MM.1S (cell line): ENCODE data around the gene TCF12.

Experiments
- DNase-seq: peaks from one replicate; pipeline ENCODE4 v3.0.0-alpha.2; 2015
- H2AFZ ChIP-seq: fragments of 300-600 bp; sonication (generic); 2 replicates; pipeline ENCODE4 v1.6.0; 2016; ENCODE audit warnings: antibody characterized with exemption, low read length
- H3F3A ChIP-seq: fragments of 300-600 bp; sonication (generic); 2 replicates; pipeline ENCODE4 v1.6.1; 2016; ENCODE audit warnings: mild to moderate bottlenecking, antibody characterized with exemption, low read length, moderate library complexity, mixed read lengths; ENCODE audit not compliant: insufficient read depth
- H3K27ac ChIP-seq: fragments of 300-600 bp; sonication (generic); 2 replicates; pipeline ENCODE4 v1.5.1; 2016; ENCODE audit warnings: mild to moderate bottlenecking, low read length
- H3K27me3 ChIP-seq: fragments of 300-600 bp; sonication (generic); replicated peaks from 2 replicates; pipeline ENCODE4 v1.6.0; 2016; ENCODE audit warnings: low read length; ENCODE audit not compliant: insufficient read depth
- H3K36me3 ChIP-seq: fragments of 300-600 bp; sonication (generic); replicated peaks from 2 replicates; pipeline ENCODE4 v1.6.1; 2016; ENCODE audit warnings: mild to moderate bottlenecking, low read length, mixed read lengths; ENCODE audit not compliant: insufficient read depth
- H3K4me1 ChIP-seq: fragments of 300-600 bp; sonication (generic); 2 replicates; pipeline ENCODE4 v1.6.1; 2016; ENCODE audit warnings: low read length, mixed read lengths
- H3K4me2 ChIP-seq: fragments of 300-600 bp; sonication (generic); 2 replicates; pipeline ENCODE4 v1.6.0; 2016; ENCODE audit warnings: low read depth, low read length
- H3K4me3 ChIP-seq: fragments of 300-600 bp; sonication (generic); 2 replicates; pipeline ENCODE4 v1.5.1; 2016; ENCODE audit warnings: low read length, mixed read lengths
- H3K79me2 ChIP-seq: fragments of 300-600 bp; sonication (generic); 2 replicates; pipeline ENCODE4 v1.6.1; 2016; ENCODE audit warnings: mixed run types, low read length, mixed read lengths
- H3K9ac ChIP-seq: fragments of 300-600 bp; sonication (generic); 2 replicates; pipeline ENCODE4 v1.6.1; 2016; ENCODE audit warnings: low read length, mixed read lengths
- H3K9me2 ChIP-seq: fragments of 300-600 bp; sonication (generic); replicated peaks from 2 replicates; pipeline ENCODE4 v1.6.1; 2016; ENCODE audit warnings: mild to moderate bottlenecking, low read length, mixed read lengths; ENCODE audit not compliant: insufficient read depth
- H3K9me3 ChIP-seq: fragments of 300-600 bp; sonication (generic); replicated peaks from 2 replicates; pipeline ENCODE4 v1.6.1; 2016; ENCODE audit warnings: mild to moderate bottlenecking, low read length, mixed read lengths; ENCODE audit not compliant: insufficient read depth
- H4K20me1 ChIP-seq: fragments of 300-600 bp; sonication (generic); 2 replicates; pipeline ENCODE4 v1.6.1; 2016; ENCODE audit warnings: mild to moderate bottlenecking, low read length, moderate library complexity, mixed read lengths; ENCODE audit not compliant: insufficient read depth
- EZH2 ChIP-seq: fragments of 300-600 bp; sonication (generic); optimal IDR thresholded peaks from 2 replicates; pipeline ENCODE3; 2017; ENCODE audit warnings: low read depth, mild to moderate bottlenecking, antibody characterized with exemption, low read length, mixed read lengths
- EZH2phosphoT487 ChIP-seq: fragments of 300-600 bp; sonication (generic); IDR thresholded peaks from 2 replicates; pipeline ENCODE4 v1.6.1; 2018; ENCODE audit warnings: antibody characterized with exemption, low read length
- TF ChIP-seq, protein P1 (sequence below): fragments of 300-600 bp; sonication (generic); IDR thresholded peaks from 2 replicates; pipeline ENCODE4 v1.5.1; 2016; ENCODE audit warnings: antibody characterized with exemption, low read length, mixed read lengths

TCF12 gene

DNA sequence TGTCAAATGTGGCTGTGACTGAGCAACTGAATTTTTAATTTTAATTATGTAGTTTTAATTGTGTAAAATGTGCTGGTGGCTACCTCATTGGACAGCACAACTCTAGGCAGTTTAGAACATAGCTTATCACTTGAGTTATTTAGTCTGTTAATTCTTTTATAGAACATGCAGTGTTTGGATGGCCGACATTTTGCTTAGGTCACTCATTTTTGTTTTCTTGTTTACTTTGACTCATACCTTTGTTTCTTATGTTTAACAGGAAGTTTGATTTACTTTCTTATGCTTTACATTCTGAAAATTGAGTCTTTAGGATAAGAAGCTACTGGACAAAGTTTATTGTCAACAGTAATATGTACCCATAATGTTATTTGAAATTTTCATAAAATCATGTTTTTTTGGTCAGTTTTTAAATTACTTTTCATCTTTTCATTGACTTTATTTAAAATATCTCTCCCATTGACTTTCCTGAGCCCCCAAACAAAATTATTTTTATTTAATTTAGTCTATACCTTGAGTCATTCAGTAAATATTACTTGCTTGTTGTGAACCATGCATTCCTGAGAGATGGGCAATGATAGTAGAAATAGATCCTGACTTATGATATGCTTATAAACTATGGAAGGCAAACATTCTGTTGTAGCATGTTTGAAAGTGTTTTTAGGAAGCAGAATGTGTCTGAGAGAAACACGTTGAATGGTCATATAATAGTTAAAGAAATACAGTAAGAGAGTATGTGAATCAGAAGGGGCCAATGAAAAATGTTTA, 60.6 kb downstream of the TCF12 start:
- Histone ChIP-seq H3K9me3 (no peaks in the 10 kb centered on the region), H3K4me3 (no peak overlapping the region), H2AFZ (no peak overlapping the region), H4K20me1 (no peaks in the 10 kb centered on the region), H3K27ac (no peak overlapping the region), H3K36me3 (no peaks in the 10 kb centered on the region), H3K9ac (no peak overlapping the region), H3K27me3 (no peaks in the 10 kb centered on the region), H3F3A (no peaks in the 10 kb centered on the region), H3K9me2 (no peaks in the 10 kb centered on the region), H3K4me2 (no peak overlapping the region), H3K4me1 (no peaks in the 10 kb centered on the region), H3K79me2 (peaks cover 15% of the 10 kb centered on the region; the same call in 1 of the 2 replicates)
- TF ChIP-seq EZH2 = no peak
- no peak for DNase-seq

DNA sequence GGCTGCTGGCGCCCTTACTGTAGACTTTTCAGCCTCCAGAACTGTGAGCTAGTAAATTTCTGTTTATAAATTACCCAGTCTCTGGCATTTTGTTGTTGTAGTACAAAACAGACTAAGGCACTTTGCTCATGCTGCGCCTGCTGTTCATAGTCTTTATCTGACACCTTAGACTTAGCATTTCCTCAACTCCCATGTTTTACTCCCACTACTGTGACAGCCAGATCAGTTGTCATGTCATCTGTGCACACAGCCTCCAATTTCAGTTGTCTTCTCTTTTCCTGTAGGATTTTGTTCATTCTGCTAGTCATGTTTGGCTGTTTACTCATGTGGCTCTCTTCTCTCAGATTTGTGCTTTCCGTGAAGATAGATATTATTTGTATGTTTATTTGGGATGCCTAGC, 62.0 kb downstream of the TCF12 start:
- no peaks in the 10 kb centered on the region for H3K9me3 ChIP-seq
- no peaks in the 10 kb centered on the region for H3F3A ChIP-seq
- H4K20me1 ChIP-seq = no peaks in the 10 kb centered on the region
- H3K79me2 ChIP-seq = peaks cover 16% of the 10 kb centered on the region; the same call in 1 of the 2 replicates
- no peak for TF ChIP-seq EZH2phosphoT487
- TF ChIP-seq, protein P1, sequence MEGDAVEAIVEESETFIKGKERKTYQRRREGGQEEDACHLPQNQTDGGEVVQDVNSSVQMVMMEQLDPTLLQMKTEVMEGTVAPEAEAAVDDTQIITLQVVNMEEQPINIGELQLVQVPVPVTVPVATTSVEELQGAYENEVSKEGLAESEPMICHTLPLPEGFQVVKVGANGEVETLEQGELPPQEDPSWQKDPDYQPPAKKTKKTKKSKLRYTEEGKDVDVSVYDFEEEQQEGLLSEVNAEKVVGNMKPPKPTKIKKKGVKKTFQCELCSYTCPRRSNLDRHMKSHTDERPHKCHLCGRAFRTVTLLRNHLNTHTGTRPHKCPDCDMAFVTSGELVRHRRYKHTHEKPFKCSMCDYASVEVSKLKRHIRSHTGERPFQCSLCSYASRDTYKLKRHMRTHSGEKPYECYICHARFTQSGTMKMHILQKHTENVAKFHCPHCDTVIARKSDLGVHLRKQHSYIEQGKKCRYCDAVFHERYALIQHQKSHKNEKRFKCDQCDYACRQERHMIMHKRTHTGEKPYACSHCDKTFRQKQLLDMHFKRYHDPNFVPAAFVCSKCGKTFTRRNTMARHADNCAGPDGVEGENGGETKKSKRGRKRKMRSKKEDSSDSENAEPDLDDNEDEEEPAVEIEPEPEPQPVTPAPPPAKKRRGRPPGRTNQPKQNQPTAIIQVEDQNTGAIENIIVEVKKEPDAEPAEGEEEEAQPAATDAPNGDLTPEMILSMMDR = no peak
- TF ChIP-seq EZH2 = no peak
- no peak overlapping the region for H3K27ac ChIP-seq
- H3K36me3 ChIP-seq = no peaks in the 10 kb centered on the region
- H2AFZ ChIP-seq = no peak overlapping the region
- DNase-seq = no peak
- no peak overlapping the region for H3K4me2 ChIP-seq
- H3K4me3 ChIP-seq = no peak overlapping the region
- H3K9me2 ChIP-seq = no peaks in the 10 kb centered on the region
- H3K9ac ChIP-seq = no peak overlapping the region
- H3K27me3 ChIP-seq = no peaks in the 10 kb centered on the region
- no peaks in the 10 kb centered on the region; the same call in 1 of the 2 replicates for H3K4me1 ChIP-seq

DNA sequence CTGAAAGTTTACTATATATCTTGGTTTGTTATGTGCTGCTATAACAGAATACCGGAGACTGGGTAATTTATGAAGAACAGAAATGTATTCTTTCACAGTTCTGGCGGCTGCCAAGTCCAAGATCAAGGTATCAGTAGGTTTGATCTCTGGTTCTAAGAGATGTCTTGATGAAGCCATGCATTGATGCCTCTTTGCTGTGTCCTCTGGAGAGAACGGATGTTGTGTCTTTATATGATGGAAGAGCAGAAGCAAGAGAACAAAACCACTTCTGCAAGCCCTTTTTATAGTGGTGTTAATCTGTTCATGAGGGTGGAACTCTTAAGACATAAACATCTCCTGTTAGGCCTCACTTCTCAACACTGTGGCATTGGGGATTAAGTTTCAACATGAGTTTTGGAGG, 62.7 kb downstream of the TCF12 start:
- peaks cover 19% of the 10 kb centered on the region; the same call in 1 of the 2 replicates for H3K79me2 ChIP-seq
- no peak overlapping the region for H3K27ac ChIP-seq
- no peak overlapping the region for H3K4me2 ChIP-seq
- no peaks in the 10 kb centered on the region for H3K9me3 ChIP-seq
- H2AFZ ChIP-seq = no peak overlapping the region
- no peak for TF ChIP-seq EZH2
- TF ChIP-seq, protein P1 = no peak
- no peak for TF ChIP-seq EZH2phosphoT487
- DNase-seq = no peak
- no peaks in the 10 kb centered on the region for H3K27me3 ChIP-seq
- H3K36me3 ChIP-seq = no peaks in the 10 kb centered on the region
- no peak overlapping the region for H3K9ac ChIP-seq
- H3K4me1 ChIP-seq = no peaks in the 10 kb centered on the region; the same call in 1 of the 2 replicates
- no peaks in the 10 kb centered on the region for H3F3A ChIP-seq
- no peaks in the 10 kb centered on the region for H4K20me1 ChIP-seq
- no peaks in the 10 kb centered on the region for H3K9me2 ChIP-seq
- H3K4me3 ChIP-seq = no peak overlapping the region

DNA sequence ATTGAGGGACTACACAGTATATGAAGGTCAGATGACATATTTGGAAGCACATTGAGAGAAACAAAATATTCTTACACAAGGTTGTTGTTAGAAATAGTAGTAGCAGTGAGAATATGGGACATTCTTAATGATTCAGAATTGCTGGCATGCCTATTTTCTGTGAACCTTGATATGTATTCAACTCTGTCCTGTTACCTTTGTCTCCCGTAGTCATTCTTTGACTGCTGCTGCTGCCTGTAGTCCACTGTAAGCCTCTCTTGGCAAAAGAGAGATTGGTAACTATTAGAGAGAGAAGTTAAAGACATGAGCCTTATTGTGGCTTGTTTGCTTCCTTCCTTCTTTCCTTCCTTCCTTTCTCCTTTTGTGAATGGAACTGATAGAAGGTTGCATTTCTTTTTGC, 64.5 kb downstream of the TCF12 start:
- H3F3A ChIP-seq = no peaks in the 10 kb centered on the region
- H3K27me3 ChIP-seq = no peaks in the 10 kb centered on the region
- no peak for TF ChIP-seq EZH2phosphoT487
- TF ChIP-seq, protein P1 = no peak
- H4K20me1 ChIP-seq = no peaks in the 10 kb centered on the region
- H2AFZ ChIP-seq = no peak overlapping the region
- no peak overlapping the region for H3K4me2 ChIP-seq
- no peaks in the 10 kb centered on the region for H3K9me2 ChIP-seq
- H3K9ac ChIP-seq = no peak overlapping the region
- no peaks in the 10 kb centered on the region; the same call in 1 of the 2 replicates for H3K4me1 ChIP-seq
- no peak for DNase-seq
- H3K36me3 ChIP-seq = no peaks in the 10 kb centered on the region
- no peak overlapping the region for H3K27ac ChIP-seq
- no peaks in the 10 kb centered on the region for H3K9me3 ChIP-seq
- no peak overlapping the region for H3K4me3 ChIP-seq
- H3K79me2 ChIP-seq = peaks cover 19% of the 10 kb centered on the region; the same call in 1 of the 2 replicates
